ENCODE results near the gene H1-8.
A peak's percentile ranks its signal among the peaks of the same experiment; 100 is the strongest.

The H1-8 gene

GRCh38 chr3:129500334-129500658 is 42.7 kb upstream of the H1-8 start:
- H3K9ac ChIP-seq, result no peak overlapping the region
- no peak overlapping the region for H3K4me2 ChIP-seq (ENCODE audit: low read length)
- H3K27ac ChIP-seq, result peak overlapping the region; percentile 50
- H3K4me3 ChIP-seq (ENCODE audit: low read depth, low read length), result no peak overlapping the region
- no peak overlapping the region for H2AFZ ChIP-seq
- no peaks in the 10 kb centered on the region for H3K79me2 ChIP-seq
- no peaks in the 10 kb centered on the region for H3K27me3 ChIP-seq (ENCODE audit: control insufficient read depth, insufficient read depth, low read length)
- H3K36me3 ChIP-seq (ENCODE audit: control insufficient read depth, insufficient read depth, low read length), result no peaks in the 10 kb centered on the region
- no peak for TF ChIP-seq CTCF (IDR thresholded peaks at IDR 0.05)
- H3K9me3 ChIP-seq (ENCODE audit: control insufficient read depth, low read length), result no peaks in the 10 kb centered on the region
- no peaks in the 10 kb centered on the region for H3K4me1 ChIP-seq

GRCh38 chr3:129501630-129502029 is 41.3 kb upstream of the H1-8 start:
- Histone ChIP-seq H3K4me2 (ENCODE audit: low read length) (no peak overlapping the region), H3K9me3 (ENCODE audit: control insufficient read depth, low read length) (no peaks in the 10 kb centered on the region), H3K9ac (no peak overlapping the region), H3K36me3 (ENCODE audit: control insufficient read depth, insufficient read depth, low read length) (no peaks in the 10 kb centered on the region), H3K4me1 (no peaks in the 10 kb centered on the region), H3K4me3 (ENCODE audit: low read depth, low read length) (no peak overlapping the region), H2AFZ (no peak overlapping the region), H3K79me2 (no peaks in the 10 kb centered on the region), H3K27me3 (ENCODE audit: control insufficient read depth, insufficient read depth, low read length) (no peaks in the 10 kb centered on the region), H3K27ac (no peak overlapping the region)
- TF ChIP-seq CTCF (IDR thresholded peaks at IDR 0.05), result no peak

GRCh38 chr3:129502641-129503408 is 40.1 kb upstream of the H1-8 start:
- H3K36me3 ChIP-seq (ENCODE audit: control insufficient read depth, insufficient read depth, low read length), result no peaks in the 10 kb centered on the region

GRCh38 chr3:129503471-129504291 is 39.3 kb upstream of the H1-8 start:
- H3K9me3 ChIP-seq (ENCODE audit: control insufficient read depth, low read length), result no peaks in the 10 kb centered on the region
- no peaks in the 10 kb centered on the region for H3K36me3 ChIP-seq (ENCODE audit: control insufficient read depth, insufficient read depth, low read length)
- TF ChIP-seq CTCF (IDR thresholded peaks at IDR 0.05), result no peak
- no peaks in the 10 kb centered on the region for H3K27me3 ChIP-seq (ENCODE audit: control insufficient read depth, insufficient read depth, low read length)
- no peak overlapping the region for H3K9ac ChIP-seq
- H3K4me1 ChIP-seq, result no peaks in the 10 kb centered on the region
- no peak overlapping the region for H2AFZ ChIP-seq
- H3K27ac ChIP-seq, result no peak overlapping the region
- no peaks in the 10 kb centered on the region for H3K79me2 ChIP-seq
- no peak overlapping the region for H3K4me3 ChIP-seq (ENCODE audit: low read depth, low read length)
- H3K4me2 ChIP-seq (ENCODE audit: low read length), result no peak overlapping the region

More at GRCh38 chr3:129502641-129503408, 40.1 kb upstream of the H1-8 start:
- Histone ChIP-seq H3K4me1 (no peaks in the 10 kb centered on the region), H3K4me2 (ENCODE audit: low read length) (no peak overlapping the region), H3K27me3 (ENCODE audit: control insufficient read depth, insufficient read depth, low read length) (no peaks in the 10 kb centered on the region), H3K79me2 (no peaks in the 10 kb centered on the region), H3K9me3 (ENCODE audit: control insufficient read depth, low read length) (no peaks in the 10 kb centered on the region), H2AFZ (no peak overlapping the region), H3K4me3 (ENCODE audit: low read depth, low read length) (no peak overlapping the region), H3K9ac (no peak overlapping the region), H3K27ac (no peak overlapping the region)
- no peak for TF ChIP-seq CTCF (IDR thresholded peaks at IDR 0.05)
